ENCODE results near the gene SYNGR3.

GRCh38 chr16:1950047-1950446, 39.7 kb upstream of the SYNGR3 start:
- TF ChIP-seq CTCF (IDR thresholded peaks at IDR 0.05): no peak
- TF ChIP-seq POLR2A (IDR thresholded peaks at IDR 0.05): no peak

Measured in adrenal gland (tissue), 5 donors.